Inflammatory macrophage (primary cell): ENCODE data around the gene ACSM5.

Experiments
- DNase-seq, 2 donors: peaks; one replicate each; pipeline ENCODE4 v3.0.0-alpha.2; 2020 to 2022
- total RNA-seq, 18 experiments: gene quantifications; one replicate each; lab custom pipeline; 2026; ENCODE audit warnings: mixed read lengths in 6 of 18, inconsistent platforms in 2 of 18; lab: John Stamatoyannopoulos, UW

ACSM5 gene, protein sequence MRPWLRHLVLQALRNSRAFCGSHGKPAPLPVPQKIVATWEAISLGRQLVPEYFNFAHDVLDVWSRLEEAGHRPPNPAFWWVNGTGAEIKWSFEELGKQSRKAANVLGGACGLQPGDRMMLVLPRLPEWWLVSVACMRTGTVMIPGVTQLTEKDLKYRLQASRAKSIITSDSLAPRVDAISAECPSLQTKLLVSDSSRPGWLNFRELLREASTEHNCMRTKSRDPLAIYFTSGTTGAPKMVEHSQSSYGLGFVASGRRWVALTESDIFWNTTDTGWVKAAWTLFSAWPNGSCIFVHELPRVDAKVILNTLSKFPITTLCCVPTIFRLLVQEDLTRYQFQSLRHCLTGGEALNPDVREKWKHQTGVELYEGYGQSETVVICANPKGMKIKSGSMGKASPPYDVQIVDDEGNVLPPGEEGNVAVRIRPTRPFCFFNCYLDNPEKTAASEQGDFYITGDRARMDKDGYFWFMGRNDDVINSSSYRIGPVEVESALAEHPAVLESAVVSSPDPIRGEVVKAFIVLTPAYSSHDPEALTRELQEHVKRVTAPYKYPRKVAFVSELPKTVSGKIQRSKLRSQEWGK
- total RNA-seq: 2.5 to 11.2 (median 4.9) reads per million in 18 experiments

DNA sequence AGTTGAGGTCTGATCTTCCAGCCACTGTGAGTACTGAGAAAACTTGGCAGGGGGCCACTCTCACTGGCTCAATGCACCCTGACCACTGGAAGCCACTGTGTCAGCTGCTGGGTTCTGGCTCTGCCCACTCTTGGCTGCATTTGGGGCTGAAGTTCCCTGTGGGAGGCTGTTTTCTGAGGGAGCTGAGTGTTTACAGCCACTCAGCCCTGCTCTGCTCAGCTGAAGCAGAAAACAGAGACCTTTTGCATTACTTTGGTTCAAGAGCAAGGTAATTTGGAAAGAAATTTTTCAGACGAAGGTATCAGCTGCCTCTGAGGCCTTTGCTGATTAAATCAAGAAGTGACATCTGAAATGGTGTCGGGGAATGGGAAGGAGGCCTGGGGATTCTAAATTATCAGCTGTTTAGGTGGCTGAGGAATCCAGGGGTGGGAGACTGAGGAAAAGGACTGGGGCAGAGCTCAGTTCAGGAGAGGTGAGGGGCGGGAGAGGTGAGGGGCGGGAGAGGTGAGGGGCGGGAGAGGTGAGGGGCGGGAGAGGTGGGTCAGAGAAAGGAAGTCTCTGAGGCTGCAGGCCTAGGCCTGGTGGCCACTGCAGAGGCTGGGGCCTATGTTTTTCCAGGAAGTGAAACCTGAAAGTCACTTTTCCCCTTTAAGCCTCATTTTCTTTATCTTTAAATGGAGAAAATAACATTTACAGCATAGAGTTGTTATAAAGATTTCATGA is at the start of gene ACSM5:
Gene ACSM5, plus strand, starts transcription at position 137 of the 723 bp plus-strand sequence. CDS start 1,951 bp downstream, outside the sequence.
- peak; percentile 53 to 62 for DNase-seq

DNA sequence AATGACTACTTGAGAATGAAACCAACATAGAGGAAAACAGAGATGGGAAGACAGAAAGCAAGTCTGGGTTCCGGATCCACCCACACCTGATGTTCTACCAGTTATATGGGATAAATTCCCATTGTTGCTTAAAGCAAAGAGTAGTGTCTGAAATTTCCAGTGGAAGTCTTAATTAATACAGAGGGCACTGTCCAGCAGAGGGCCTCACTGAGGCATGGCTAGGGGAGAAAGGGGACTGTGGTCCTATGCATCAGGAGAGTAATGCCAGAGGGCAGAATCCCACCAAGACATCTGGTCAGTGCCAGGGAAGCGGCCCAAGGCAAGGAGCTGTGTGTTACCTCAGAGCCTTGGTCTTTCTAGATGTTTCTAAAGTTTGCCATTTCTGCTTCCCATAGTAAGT is 49.3 kb upstream of the ACSM5 start:
- peak in 1 of 2 donors; percentile 5 for DNase-seq

DNA sequence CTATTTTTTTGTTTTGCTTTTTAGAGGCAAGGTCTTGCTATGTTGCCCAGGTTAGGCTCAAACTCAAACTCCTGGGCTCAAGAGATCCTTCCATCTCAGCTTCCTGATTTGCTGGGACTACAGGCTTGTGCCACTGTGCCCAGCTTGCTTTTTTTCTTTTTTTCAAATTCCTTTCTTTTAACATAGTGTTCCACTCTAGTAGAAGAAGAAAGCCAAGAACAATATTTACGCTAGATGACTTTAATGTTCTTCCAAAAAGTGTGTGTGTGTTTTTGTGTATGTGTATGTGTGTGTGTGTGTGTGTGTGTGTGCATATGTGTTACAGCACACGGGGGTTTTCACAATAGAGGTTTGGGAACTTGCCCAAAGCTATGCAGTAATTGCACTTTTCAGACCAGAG is 46.1 kb upstream of the ACSM5 start:
- no peak for DNase-seq

DNA sequence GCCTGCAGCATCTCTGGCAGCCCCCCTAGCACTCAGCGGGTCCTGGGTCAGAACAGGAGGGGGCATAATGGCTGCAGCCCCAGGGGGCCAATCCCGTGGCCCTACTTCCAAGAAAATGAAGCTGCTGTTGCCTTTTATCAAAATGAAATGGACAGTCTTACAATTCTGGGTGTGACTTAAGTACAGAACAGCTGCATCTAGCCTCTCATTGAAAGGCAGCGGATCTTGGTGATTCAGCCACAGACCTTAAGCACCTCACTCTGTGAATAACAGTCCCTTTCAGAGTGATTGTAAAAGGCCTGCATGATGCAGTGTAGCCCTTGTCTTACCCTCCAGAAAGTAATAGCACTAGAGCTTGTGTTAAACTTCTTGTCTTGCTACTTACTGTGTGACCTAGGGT is 45.3 kb upstream of the ACSM5 start:
- no peak for DNase-seq

DNA sequence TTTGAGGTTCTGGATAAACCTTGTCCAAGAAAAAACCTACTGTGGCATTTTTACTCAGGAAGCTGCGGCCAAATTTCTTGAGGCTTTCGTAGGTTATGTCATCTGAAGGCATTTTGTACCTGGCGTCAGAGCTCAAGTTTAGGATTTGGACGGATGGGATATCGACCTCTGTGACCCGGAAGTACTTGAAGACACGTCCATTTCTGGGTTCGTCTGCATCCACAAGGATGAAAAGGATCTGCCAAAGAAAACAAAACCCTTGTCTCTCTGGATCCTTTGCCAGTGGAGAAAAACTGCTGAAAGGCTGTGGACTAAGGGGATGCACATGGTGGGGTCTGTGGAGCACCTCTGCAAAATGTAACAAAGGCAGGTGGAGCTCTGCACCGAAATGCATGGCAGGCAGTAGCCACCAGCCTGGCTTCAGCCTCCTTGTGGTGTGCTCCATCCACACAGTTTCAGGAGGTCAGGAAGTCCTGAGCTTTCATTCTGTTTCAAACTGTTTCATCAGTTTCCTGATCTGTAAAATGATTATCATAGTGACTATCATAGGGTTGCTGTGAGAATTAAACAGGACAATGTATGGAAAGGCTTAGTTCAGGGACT is 39.8 kb upstream of the ACSM5 start:
- DNase-seq: no peak

DNA sequence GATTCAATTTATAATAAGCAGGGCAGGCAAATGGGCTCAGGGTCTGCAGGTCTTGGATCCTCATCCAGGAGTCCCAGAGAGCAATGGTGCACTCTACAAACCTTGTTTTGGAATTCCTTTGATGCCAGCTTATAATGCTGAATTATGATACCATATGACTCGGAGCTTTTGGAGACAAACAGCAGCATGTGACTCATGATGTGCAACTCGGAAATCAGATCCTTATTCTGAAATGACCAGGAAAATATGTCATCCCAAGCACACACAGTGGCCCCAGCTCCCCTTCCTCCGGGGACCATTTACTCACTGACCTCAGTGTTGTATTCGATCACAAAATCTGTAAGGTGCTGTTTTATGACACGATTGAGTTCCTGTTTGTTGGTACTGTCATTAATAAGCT is 36.6 kb upstream of the ACSM5 start:
- no peak for DNase-seq

DNA sequence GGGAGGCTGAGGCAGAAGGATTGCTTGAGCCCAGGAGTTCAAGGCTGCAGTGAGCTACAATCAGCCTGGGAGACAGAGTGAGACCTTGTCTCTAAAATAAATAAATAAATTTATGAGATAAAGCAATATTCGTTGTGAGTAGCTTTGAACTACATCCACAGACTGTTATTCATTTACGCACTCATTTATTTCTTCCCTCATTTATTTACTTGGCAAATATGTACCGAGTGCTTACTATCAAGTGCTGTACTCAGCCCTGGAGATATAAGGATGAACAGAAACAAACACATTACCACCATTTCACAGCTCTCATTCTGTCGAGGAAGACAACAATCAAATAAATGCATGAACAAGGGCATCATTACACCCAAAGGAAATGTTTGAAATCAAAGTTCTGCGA is 32.2 kb upstream of the ACSM5 start:
- no peak for DNase-seq

DNA sequence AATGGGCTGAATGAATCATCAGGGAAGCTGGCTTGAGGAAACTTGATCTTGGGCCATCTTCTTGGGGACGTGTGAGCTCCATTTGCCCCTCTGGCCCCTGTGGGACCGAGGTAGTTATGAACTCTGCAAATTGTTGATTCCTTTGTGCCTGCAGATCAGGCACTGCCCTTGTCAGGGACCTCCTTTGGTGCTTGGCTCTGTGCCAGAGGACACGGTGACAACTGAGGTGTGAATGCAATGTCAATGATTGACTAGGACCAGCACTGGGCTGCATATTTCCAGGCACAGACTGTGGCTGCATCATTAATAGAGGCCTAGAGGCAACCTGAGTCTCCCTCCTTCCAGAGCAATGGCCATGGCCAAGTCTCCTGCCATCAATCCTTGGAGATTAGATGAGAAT is 28.6 kb upstream of the ACSM5 start:
- DNase-seq: no peak

DNA sequence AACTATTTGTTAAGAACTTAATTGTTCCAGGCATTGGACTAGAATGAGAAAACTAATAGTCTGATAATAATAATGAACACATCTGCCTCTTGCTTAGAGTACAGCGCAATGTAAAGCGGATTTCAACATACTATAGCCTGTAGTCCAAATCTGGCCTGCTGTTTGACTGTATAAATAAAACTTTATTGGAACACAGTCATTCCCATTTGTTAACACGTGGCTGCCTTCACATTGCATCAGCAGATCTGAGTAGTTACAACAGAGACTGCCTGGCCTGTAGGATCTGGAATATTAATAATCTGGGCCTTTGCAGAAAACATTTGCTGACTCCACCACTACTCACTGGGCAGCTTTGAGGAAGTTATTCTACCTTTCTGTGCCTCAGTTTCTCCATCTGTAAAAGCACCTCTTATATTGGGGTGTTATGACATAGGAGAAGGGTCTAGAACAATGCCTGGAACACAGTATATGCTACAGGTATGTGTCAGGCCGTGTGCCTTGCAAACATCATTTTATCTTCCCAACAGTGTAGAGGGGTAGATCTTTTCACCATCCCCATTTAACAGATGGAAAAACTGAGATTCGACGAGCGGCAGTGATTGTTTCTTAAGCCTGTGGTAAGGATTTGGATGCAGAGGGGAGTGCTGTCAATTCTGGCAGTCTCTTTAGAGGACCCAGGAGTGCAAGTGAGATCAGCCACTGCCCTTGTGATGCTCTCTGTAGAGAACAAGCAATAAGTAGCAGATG is 27.0 kb upstream of the ACSM5 start:
- no peak for DNase-seq

DNA sequence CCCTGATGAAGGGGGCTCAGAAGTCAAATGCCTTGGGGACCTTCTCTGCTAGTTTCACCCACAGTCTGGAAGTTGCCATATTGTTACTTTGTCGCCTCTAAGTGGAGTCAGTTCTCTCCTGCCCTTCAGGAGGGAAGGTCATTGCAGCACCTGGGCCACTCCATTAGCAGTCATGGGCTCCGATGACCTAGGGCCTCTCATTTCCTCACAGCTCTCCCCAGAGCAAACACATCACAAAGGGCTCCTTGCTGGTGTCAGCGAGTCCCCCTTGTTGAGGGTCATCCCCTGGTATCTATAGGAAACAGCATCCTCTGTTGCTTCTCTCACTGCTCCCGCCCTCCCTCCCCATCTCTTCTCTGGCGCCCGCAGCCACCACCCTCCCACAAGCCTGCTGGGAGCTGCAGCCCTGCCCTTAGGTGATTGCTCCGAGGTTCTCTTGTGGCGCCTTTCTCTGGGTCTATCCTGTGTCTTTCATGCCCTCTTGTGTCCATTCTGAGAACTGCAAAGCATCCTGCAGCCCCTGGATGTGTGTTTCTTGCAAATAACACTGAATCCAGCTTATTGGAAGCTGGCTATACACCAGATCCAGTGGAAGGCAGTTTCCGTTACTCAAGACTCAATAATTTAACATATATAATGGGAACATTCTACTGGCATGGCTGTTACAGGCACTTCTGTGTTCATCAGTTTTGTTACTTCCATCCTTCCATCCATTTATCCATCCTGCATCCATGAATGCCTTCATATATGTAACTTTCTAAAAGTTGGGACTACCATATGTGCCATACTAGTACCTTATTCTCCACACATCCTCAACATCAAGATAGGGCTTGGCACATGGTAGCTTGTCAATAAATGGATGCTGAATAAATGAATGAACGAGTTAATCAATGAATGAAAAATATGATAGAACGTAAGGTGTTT is 26.0 kb upstream of the ACSM5 start:
- peak; percentile 54 to 57 for DNase-seq

DNA sequence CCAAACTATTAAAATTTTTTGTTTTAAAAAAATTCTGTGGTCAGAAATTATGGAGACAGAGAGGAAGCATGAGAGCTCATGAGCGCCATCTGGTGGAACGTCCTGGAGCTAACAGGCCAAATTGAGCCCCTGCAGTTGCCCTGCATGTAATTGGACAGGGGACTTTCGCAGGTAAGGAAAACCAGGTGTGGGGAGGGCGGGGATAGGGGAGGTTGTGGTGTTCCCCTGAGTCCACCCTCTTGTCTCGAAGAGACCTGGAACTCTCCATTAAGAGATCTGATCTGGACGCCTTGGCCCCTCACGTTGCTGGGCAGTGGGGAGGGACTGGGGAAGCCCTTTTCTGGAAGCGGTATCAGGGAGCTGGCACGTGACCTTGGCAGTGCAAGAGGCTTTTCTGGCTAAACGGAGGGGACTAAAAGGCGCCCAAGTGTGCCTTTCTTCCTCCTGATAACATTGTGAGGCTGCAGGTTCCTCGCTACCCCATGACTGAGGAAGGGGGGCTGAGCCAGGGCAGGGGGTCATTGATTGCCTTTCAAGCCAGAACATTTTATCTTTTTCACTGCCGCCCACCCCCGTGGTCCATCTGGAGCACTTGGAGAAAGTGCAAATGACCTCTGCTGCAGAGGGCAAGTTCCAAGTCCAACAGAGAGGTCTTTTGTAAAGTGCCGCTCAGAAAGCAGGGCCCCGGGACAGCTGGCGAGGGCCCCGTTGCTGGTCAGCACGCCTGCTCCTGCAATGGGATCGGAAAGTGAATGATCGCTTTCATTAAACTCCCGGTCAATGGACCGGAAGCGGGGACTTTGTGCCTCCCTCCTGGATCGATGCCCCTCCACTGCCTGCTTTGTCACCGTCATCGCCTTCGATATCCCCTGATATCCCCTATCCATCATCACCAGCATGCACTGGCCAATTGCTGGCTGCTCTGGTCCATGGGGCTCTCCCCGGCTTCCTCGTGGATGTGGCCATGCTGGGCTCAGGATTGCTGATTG is 23.2 kb upstream of the ACSM5 start:
- DNase-seq: peak; percentile 47 to 62

DNA sequence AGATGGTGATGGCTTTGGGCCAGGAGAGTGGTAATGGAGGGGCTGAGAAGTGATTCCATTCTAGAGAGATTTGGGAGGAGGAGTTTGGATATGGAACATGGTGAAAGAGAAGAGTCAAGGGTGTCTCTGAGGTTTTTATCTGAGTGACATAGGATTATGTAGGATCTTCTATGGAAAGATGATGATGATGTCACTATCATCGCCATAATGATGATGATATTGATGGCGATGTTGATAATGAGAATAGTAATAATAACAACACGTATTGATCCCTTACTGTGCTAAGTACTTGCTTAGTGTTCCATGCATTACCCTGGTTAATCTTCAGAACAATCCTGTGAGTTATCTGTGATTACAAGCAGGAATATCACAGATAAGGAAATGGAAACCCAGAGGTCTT is 21.4 kb upstream of the ACSM5 start:
- no peak for DNase-seq

DNA sequence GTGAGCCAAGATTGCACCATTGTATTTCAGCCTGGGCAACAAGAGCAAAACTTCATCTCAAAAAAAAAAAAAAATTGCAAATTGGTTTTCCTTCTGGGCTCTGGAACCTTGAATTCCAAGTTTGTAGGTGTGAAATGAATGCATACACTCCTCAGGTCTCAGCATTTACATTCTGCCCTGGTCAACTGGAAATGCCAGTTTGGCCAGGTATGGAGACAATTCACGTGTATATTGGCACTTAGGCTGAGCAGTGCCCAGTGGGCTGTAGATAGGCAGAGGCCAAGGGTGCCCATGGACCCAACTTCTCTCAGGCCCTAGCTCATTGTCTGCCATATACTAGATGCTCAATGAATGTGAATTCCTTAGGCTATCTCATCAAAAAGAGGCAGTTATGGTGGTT is 20.5 kb upstream of the ACSM5 start:
- no peak for DNase-seq

DNA sequence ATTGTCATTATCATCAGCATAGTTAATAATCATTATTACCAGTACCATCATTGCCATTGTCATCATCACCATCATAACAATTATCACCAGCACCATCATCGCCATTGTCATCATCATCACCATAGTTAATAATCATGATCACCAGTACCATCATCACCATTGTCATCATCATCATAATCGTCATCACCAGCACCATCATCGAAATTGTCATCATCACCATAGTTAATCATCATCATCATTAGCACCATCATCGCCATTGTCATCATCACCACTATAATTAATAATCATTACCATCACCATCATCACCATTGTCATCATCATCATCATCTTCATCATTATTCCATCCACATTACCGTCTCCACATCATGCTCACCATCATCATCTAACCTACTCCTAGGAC is 18.3 kb upstream of the ACSM5 start:
- DNase-seq: no peak

DNA sequence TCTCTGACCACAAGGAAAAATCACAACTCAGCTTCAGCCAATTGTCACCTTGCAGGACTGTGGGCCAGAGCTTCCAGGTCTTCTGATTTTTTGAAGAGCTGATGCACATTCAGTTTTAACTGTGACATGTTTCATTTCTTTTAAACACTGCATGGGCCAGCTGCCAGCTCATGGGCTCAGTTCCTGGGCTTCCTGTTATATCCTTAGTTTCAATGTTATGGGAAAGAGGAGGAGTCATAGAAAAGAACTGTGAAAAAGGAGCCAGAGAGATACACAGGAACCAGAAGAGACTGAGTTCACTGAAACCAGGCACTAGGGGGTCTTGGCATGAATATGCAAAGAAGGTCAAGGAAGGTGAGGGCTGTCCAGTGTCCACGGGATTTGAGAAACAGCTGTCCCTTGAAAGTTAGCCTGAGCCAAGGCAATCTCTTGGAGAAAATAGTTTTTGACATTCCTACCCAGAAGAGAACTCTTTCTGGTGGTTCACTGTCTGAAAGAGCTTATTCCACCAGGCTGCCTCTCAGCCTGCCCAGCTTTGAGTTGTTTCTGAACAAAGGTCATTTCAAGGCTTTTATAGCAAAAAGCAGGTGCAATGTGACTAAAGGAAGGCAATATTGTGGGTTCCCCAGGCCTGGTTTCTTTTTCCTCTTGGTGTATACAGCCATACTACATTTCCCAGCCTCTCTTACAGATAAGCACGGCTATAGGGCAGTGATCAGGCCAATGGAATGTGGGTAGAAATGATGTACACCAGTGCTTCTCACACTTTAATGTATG is 15.3 kb upstream of the ACSM5 start:
- DNase-seq: no peak

DNA sequence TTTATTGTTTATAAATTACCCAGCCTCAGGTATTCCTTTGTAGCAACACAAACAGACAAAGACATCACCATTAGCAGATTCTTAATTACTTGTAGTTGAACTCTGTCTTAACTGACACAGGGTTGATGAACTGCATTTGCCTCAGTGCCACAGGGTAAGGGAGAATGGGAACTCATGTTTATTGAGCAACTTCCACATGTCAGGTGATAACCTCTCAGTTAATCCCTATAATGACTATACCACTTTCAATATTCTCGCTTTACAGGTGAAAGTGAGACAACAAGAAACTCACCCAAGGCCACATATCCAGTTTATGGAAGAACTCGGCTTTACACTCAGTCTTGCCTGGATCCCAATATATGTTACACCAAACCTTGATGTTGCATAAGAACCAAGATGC is 13.4 kb upstream of the ACSM5 start:
- DNase-seq: no peak

DNA sequence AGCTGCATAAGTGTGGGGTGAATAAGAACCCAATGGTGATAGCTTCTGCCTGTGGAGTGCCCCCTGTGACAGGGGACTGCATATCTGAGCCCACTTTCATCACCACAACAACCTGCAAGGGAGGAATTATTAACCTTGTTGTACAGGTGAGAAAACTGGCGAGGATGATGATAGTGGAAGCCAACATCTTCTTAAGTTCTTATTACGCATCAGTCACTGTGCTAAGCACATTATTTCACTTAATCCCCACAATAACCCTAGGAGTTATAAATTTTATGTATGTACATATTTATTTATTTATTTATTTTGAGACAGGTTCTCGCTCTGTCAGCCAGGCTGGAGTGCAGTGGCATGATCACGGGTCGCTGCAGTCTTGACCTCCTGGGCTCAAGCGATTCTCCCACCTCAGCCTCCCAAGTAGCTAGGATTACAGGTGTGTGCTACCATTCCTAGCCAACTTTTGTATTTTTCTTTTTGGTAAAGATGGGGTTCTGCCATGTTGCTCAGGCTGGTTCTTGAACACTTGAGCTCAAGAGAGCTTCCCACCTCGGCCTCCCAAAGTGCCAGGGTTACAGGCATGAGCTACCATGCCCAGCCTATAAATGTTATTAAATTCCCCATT is 12.4 kb upstream of the ACSM5 start:
- no peak for DNase-seq

DNA sequence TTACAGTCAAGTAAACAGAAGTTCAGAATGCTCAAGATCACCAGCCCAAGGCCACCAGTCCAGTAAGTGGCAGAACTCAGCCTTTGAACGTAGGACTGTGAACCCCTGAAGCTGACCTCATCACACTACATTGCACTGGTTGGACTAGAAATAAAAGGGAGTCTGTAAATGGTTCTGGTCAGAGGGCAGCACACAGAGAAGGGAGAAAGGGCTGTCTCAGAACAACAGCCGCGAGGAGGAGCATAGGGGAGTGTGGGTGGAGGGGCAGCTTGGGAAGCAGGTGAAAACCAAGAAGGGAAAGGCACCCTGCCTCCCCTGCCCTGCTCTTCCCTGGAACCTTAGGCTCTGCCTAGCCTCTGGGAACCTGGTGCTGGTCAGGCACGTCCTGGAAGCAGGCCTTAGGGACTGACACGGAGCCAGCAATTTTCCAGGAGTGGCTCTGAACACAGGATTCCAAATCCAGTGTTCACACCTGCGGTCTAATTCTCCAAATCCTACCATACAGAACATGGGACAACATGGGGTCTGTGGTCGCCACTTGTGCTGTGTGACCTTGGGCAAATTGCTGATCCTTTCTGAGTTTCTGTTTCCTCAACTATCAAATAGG is 11.8 kb upstream of the ACSM5 start:
- DNase-seq: no peak
